Measurements from ENCODE around the gene EFCAB11. TPM values are rescaled to one million over a fixed set of nuclear protein-coding genes. Genes with fewer than 3 reads are reported as not detected.

The EFCAB11 gene
- total and polyA plus RNA-seq, 2 of the 8 experiments (the other 6 are each of a cell fraction or from before 2014, with no cell fraction given), result 6.8 to 12.8 TPM

DNA sequence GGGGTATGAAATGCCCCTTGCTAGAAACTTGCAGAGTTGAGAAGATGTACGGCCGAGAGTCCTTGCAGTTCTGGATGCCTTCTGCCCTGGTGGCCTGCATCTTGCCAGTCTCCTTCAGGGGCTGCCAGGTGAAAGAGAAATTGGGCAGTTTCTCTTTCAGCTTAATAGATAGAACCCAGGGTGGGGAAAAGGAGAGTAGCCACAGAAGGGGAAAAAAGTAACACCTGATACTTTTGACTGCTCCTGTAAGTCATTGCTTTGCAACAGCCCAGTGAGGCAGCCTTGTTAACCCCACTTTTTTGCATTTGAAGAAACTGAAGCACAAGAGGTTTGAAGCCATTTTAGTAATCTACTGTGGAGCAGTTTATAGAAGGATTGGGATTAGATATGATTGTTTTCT is 28.8 kb upstream of the EFCAB11 start (continued):
- TF ChIP-seq NRF1 (IDR thresholded peaks at IDR 0.05; ENCODE audit: low read depth, low read length) (no peak), ZNF274 (IDR thresholded peaks at IDR 0.05; ENCODE audit: borderline replicate concordance, extremely low read depth, low read length) (no peak), FOSL1 (IDR thresholded peaks at IDR 0.05; ENCODE audit: insufficient read depth, low read depth, low read length) (no peak), KDM5A (IDR thresholded peaks at IDR 0.05; ENCODE audit: low read length) (no peak), PHF8 (conservative IDR thresholded peaks at IDR 0.05; ENCODE audit: low read depth, low read length) (no peak), EP300 (IDR thresholded peaks at IDR 0.05; ENCODE audit: borderline replicate concordance in 1 of 2, low read depth in 2 of 2, low read length in 2 of 2) (no peak), JUND (IDR thresholded peaks at IDR 0.05; ENCODE audit: low read length) (no peak)
